Stimulated activated CD4-positive, alpha-beta T cell treated with anti-CD3 and anti-CD28 coated beads, Interleukin-1b, Interleukin-23, amount 100 ng/mL, for 48 hours (primary cell): ENCODE results near the gene OR3A1.
"Not testable (repeated sequence)": the region's sequence is repeated elsewhere in the genome, so short reads cannot be mapped to it uniquely, and the experiment has no call there.

Source experiments
- DNase-seq: peaks from one replicate; pipeline ENCODE4 v3.0.0-alpha.2; 2020

Gene OR3A1, protein sequence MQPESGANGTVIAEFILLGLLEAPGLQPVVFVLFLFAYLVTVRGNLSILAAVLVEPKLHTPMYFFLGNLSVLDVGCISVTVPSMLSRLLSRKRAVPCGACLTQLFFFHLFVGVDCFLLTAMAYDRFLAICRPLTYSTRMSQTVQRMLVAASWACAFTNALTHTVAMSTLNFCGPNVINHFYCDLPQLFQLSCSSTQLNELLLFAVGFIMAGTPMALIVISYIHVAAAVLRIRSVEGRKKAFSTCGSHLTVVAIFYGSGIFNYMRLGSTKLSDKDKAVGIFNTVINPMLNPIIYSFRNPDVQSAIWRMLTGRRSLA

GRCh38 chr17:3298260-3298659 is at the start of gene OR3A1:
Gene OR3A1, minus strand, starts transcription at chr17:3298360. Its CDS starts 5,778 bp downstream, at chr17:3292582.
- DNase-seq = no peak

GRCh38 chr17:3342782-3343181 is 44.6 kb upstream of the OR3A1 start:
- not testable (repeated sequence) for DNase-seq

GRCh38 chr17:3335876-3336275 is 37.7 kb upstream of the OR3A1 start:
- DNase-seq = no peak

GRCh38 chr17:3318336-3318735 is 20.2 kb upstream of the OR3A1 start:
- no peak for DNase-seq

DNA sequence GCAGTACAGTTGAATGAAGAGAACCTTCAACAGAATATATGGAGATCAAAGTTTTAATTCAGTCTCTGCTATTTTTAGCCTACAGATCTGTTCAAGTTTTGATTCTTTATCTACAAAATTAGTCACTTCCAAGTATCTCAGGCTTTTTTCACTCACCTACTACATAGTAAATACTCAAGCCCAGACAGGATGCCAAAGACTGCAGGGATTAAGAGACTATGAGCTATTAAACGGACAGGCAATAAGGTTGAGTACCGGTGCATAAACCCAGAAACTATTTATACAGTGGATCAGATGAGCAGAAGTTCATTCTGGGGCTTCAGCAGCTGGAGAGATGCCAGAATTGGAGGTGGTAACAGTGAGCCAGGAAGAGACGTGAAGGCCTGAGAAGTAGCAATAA is 18.7 kb upstream of the OR3A1 start:
- no peak for DNase-seq

GRCh38 chr17:3308603-3309002 is 10.4 kb upstream of the OR3A1 start:
- no peak for DNase-seq

- DNase-seq = no peak
These were observed 2.5 kb downstream of the OR3A1 start for GRCh38 chr17:3295632-3296031.

GRCh38 chr17:3293548-3293947 is 4.6 kb downstream of the OR3A1 start:
- not testable (repeated sequence) for DNase-seq

- DNase-seq = no peak
These were observed 15.3 kb downstream of the OR3A1 start for GRCh38 chr17:3282901-3283300.

DNA sequence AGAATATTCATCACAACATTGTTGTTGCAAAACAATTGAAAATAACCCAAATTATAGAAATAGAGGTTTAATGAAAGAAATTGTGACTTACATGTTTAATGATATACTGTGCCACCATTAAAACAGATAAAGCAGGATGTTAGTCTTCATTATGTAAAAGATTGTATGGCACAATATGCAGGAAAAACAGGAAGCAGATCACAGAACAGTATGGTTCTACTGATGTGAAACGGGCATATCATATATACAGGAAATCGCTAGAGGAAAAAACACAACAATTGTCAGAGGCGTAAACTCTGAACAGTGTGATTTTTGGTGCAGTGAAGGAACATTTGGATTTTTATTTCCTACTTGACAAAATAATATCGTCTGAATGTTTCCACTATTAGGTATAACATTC is 22.0 kb downstream of the OR3A1 start:
- DNase-seq = no peak

- DNase-seq = no peak
These were observed 26.9 kb downstream of the OR3A1 start for GRCh38 chr17:3271072-3271848.

DNA sequence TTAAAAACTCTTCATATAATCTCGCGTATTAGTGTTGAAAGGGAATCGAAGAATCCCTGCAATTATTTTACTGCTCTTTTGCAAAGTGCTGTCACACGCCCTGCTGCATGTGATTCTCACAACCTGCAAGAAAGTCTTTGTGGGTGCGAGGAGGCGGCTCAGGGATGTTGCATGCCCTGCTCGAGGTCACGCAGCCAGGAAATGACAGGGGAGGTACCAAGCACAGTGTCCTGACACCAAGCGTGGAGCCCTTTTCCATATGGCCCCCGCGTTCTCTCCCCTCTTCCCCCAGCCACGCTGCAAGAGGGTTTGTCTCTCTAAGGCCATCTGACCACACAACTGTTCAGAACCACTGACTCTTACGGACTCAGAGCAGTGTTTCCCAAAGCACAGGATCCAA is 37.6 kb downstream of the OR3A1 start:
- DNase-seq = no peak

DNA sequence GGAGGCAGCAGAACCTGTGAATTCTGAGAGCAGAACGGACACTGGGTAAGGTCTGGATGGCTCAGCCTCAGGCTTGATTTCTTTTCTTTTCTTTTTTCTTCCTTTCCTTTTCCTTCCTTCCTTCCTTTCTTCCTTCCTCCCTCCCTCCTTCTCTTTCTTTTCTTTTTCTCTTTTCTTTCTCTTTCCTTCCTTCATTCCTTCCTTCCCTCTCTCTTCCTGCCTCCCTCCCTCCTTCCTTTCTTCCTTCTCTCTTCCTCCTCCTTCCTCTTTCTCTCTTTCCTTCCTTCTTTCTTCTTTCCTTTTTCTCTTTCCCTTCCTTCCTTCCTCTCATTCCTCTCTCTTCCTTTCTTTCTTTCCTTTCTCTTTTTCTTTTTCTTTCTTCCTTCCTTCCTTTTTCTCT is 38.0 kb downstream of the OR3A1 start:
- DNase-seq = no peak

GRCh38 chr17:3256575-3256974 is 41.6 kb downstream of the OR3A1 start:
- DNase-seq = no peak

DNA sequence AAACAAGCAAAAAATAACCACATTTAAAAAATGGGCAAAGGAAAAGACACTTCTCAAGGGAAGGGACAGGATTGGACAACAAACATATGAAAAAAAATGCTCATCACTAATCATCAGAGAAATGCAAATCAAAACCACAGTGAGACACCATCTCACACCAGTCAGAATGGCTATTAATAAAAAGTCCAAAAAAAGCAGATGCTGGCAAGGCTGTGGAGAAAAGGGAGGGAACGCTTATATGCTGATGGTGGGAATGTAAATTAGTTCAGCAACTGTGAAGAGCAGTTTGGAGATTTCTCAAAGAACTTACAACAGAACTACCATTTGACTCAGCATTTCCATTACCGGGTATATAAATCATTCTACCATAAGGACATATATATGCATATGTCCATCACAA is 49.1 kb downstream of the OR3A1 start:
- not testable (repeated sequence) for DNase-seq

- DNase-seq = not testable (repeated sequence)
These were observed 53.3 kb downstream of the OR3A1 start for GRCh38 chr17:3244841-3245240.

DNA sequence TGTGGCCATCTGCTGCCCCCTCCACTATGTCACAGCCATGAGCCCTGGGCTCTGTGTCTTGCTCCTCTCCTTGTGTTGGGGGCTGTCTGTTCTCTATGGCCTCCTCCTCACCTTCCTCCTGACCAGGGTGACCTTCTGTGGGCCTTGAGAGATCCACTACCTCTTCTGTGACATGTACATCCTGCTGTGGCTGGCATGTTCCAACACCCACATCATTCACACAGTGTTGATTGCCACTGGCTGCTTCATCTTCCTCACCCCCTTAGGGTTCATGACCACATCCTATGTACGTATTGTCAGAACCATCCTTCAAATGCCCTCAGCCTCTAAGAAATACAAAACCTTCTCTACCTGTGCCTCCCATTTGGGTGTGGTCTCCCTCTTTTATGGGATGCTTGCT is 57.1 kb downstream of the OR3A1 start:
- not testable (repeated sequence) for DNase-seq
